Activated effector memory CD4-positive, alpha-beta T cell treated with Interleukin-2 at 50 U/mL for 16 hours (primary cell): ENCODE data around the gene MAP2K1.

Experiments used
- DNase-seq: peaks from one replicate; pipeline ENCODE4 v3.0.0-alpha.2; 2020

MAP2K1 gene

DNA sequence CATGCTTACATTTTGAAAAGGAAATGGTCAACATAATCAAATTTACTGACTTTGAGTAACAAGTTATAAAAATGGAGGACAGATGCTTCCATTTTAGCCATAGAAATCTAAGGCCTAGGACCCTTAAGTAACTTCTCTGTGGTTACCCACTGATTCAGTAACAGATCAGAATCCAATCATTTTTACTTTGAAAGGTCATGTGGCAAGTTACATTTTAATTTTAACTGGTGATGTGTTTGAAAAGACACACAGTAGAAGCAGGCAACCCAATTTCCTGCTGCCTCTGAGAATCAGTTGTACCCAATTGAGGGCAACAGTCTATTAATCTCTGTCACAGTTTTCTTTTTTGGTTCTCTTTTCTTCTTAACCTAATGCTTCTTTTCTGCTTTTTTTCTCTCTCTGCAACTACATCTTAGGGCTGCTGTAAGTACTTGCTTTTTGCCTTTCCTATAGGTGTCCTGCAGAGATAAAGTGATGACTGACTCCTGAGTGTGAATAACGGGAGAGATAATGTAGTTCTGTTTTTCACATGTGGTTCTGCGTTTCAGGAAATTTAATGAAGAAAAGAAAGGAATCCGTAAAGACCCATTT is 121.7 kb downstream of the MAP2K1 start:
- no peak for DNase-seq

DNA sequence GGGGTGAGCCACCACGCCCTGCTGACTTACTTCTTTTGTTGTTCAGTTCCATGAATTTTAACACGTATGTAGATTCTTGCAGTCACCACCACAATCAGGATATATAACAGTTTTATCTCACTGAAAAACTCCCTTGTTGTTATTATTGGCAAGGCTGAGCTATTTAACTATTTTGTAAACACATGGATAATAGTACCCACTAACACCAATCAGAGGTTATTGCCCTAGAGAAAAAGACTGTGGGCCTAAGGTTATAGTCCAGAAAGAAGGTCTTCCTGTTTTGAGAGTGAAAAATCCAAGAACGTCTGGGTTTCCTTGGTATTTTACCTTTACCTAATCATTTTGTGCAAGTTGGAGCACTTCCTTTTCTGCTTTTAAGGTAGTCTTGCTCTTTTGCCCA is 127.9 kb downstream of the MAP2K1 start:
- no peak for DNase-seq

DNA sequence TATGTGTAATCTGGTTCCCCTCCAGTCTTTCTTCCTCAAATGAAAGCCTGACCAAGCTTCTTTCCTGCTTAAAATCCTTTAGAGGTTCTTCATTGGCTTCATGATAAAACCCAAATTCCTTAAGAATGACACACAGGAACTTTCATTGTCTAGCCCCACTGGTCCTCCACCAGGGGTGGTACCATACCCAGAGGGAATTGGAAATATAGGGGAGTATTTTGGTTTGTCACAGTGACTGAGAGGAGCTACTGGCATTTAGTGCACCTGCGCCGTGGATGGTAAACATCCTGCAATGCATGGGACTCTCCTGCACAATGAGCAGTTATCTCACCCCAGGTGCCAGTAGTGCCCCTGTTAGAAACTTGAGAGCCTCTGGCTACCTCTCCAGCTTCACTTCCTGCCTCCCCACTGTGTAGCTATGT is 129.2 kb downstream of the MAP2K1 start:
- DNase-seq, result no peak

DNA sequence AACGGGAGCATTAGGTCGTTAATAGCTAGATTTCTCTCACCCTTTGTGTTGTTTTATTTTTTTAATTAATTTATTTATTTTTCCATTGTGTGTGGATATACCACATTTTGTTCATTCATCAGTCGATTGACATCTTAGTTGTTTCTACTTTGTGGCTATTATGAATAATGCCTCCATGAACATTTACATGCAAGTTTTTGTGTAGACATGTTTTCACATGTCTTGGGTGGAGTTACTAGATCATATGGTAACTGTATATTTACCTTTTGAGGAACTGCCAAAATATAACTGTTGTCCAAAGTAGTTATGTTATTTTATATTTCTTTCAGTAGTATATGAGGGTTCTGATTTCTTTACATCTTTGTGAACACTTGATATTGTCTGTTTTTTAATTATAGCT is 137.2 kb downstream of the MAP2K1 start:
- DNase-seq, result no peak

DNA sequence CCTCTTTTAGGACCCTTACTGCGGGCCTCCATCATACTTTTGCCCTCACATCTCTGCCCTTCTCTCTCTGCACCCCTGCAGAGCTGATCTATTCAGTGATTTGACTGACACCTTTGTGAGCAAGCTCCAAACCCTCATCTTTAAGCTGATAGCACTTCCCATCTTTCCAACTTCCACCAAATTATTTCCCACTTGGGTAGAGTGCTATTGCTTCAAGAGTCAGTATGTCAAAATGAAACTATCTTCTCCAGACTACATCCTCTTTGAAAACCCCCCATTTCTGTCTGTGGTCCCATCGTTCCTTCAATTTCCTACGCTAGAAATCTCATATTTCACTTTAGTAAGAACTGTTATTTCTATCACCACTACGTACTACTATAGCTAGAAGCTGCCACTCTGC is 138.1 kb downstream of the MAP2K1 start:
- no peak for DNase-seq

DNA sequence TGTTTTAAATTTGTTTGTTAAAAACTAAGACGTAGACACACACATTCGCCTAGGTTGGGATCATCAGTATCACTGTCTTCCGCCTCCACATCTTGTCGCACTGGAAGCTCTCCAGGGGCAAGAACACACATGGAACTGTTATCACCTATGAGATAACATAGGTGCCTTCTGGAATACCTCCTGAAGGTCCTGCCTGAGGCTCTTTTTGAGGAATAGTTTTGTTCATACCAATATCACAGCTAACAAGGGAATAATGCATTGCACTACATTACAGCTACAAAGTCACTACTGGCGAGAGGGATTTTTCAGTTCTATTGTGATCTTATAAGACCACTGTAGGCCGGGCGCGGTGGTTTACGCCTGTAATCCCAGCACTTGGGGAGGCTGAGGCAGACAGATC is 148.3 kb downstream of the MAP2K1 start:
- no peak for DNase-seq
